Breast epithelium (tissue), 3 donors: ENCODE measurements around the gene KLK8.

Experiments used
- POLR2AphosphoS5 ChIP-seq, 3 donors: sonication (generic); formaldehyde crosslinking; IDR thresholded peaks; one replicate each; pipeline ENCODE4 v1.6.1; 2017; ENCODE audit warnings: antibody characterized with exemption in 3 of 3
- TF ChIP-seq, protein P1 (sequence below), 3 donors: fragments of 450-650 bp; IDR thresholded peaks; one replicate each; pipeline ENCODE4 v1.5.1; 2016 to 2017; ENCODE audit warnings: antibody characterized with exemption in 3 of 3, mild to moderate bottlenecking in 3 of 3, moderate library complexity in 3 of 3

DNA sequence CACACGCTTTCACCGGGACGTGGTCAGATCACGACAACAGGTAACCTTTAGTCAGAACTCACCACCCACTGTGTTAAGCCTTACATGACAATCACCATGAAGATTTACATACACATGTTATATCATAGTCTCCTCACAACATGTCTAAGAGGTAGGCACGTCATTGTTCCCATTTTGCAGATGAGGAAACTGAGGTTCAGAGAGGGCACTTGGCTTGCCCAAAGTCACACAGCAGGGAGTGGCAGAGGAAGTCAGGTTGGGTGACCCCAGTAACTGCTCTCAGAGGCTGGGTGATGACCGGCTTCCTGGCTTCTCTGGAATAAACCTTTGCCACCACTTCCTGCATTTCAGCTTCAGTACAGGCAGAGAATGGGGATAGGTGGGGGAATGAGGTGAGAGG is 12.8 kb upstream of the KLK8 start:
- TF ChIP-seq POLR2AphosphoS5 (IDR thresholded peaks at IDR 0.05), result no peak
- TF ChIP-seq, protein P1, sequence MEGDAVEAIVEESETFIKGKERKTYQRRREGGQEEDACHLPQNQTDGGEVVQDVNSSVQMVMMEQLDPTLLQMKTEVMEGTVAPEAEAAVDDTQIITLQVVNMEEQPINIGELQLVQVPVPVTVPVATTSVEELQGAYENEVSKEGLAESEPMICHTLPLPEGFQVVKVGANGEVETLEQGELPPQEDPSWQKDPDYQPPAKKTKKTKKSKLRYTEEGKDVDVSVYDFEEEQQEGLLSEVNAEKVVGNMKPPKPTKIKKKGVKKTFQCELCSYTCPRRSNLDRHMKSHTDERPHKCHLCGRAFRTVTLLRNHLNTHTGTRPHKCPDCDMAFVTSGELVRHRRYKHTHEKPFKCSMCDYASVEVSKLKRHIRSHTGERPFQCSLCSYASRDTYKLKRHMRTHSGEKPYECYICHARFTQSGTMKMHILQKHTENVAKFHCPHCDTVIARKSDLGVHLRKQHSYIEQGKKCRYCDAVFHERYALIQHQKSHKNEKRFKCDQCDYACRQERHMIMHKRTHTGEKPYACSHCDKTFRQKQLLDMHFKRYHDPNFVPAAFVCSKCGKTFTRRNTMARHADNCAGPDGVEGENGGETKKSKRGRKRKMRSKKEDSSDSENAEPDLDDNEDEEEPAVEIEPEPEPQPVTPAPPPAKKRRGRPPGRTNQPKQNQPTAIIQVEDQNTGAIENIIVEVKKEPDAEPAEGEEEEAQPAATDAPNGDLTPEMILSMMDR (IDR thresholded peaks at IDR 0.05), result no peak
